GM12878 (cell line): Measurements from ENCODE around the gene GABBR1. TPM values are rescaled to one million over a fixed set of nuclear protein-coding genes. Genes with fewer than 3 reads are reported as not detected.

Source experiments
- ATAC-seq: fragments of 200-7000 bp; cut with Tn5 transposase; 3 replicates; pipeline ENCODE4 v1.9.1; 2020; ENCODE audit warnings: mild to moderate bottlenecking, moderate library complexity
- BruUV-seq: library from RNA; stranded (reverse); fragments of 400-500 nt; replicated peaks from 2 replicates; lab custom pipeline; 2021; lab: Mats Ljungman, UMichigan
- CTCF ChIA-PET: fragments of 300-600 bp; sonication (Branson Sonifier 250); formaldehyde crosslinking; extraction: SDS; loops from one replicate; lab custom pipeline; 2021; ENCODE audit warnings: inconsistent platforms; lab: Yijun Ruan, JAX
- POLR2A ChIA-PET: fragments of 350-600 bp; formaldehyde crosslinking; extraction: SDS; loops from one replicate; lab custom pipeline; 2021; ENCODE audit warnings: inconsistent platforms; lab: Charles Lee
- RAD21 ChIA-PET: fragments of 300-600 bp; sonication (Branson Sonifier 250); formaldehyde crosslinking; loops from one replicate; lab custom pipeline; 2023; ENCODE audit warnings: antibody characterized with exemption; ENCODE audit not compliant: unreplicated experiment; lab: Charles Lee
- SMC1A ChIA-PET: fragments of 300-600 bp; sonication (Branson Sonifier 250); formaldehyde crosslinking; loops from one replicate; lab custom pipeline; 2023; ENCODE audit not compliant: unreplicated experiment, uncharacterized antibody; lab: Charles Lee
- DNase-seq: peaks from one replicate; pipeline ENCODE4 v3.0.0-alpha.2; 2011; ENCODE audit warnings: low read depth, low spot score
- FAIRE-seq: peaks from 3 replicates; lab custom pipeline; 2011; peaks lifted over from hg19 to GRCh38; lab: Jason Lieb, UNC
- H2AFZ ChIP-seq: 2 replicates; pipeline ENCODE4 v1.6.0; 2011; ENCODE audit warnings: low read depth, low read length, control low read depth; ENCODE audit not compliant: control insufficient read depth
- H3K27ac ChIP-seq: 2 replicates; pipeline ENCODE4 v1.5.1; 2011; ENCODE audit warnings: control low read depth; ENCODE audit not compliant: control insufficient read depth, insufficient read depth
- H3K27me3 ChIP-seq, 2 experiments: replicated peaks in 1 of 2; 2 replicates each; pipeline versions ENCODE4 v1.6.0 to v1.6.1; 2011; ENCODE audit warnings: low read length in 1 of 2; ENCODE audit not compliant: control insufficient read depth in 2 of 2, insufficient read depth in 2 of 2
- H3K36me3 ChIP-seq, 2 experiments: 2 replicates each; pipeline ENCODE4 v1.5.1; 2011; ENCODE audit warnings: low read length in 1 of 2; ENCODE audit not compliant: control insufficient read depth in 2 of 2, insufficient read depth in 2 of 2
- H3K4me1 ChIP-seq: 2 replicates; pipeline ENCODE4 v1.6.1; 2011; ENCODE audit warnings: mild to moderate bottlenecking, low read length, moderate library complexity, mixed read lengths; ENCODE audit not compliant: control insufficient read depth, insufficient read depth
- H3K4me2 ChIP-seq: 2 replicates; pipeline ENCODE4 v1.6.0; 2011; ENCODE audit warnings: control low read depth; ENCODE audit not compliant: control insufficient read depth, insufficient read depth
- H3K4me3 ChIP-seq: fragments of 200-600 bp; sonication (generic); 2 replicates; pipeline ENCODE4 v1.5.1; 2016
- H3K79me2 ChIP-seq: 2 replicates; pipeline ENCODE4 v1.6.0; 2011; ENCODE audit warnings: low read length; ENCODE audit not compliant: control insufficient read depth, insufficient read depth
- H3K9ac ChIP-seq: 2 replicates; pipeline ENCODE4 v1.8.0; 2011; ENCODE audit warnings: low read length, control low read depth, mixed read lengths; ENCODE audit not compliant: control insufficient read depth, insufficient read depth
- H3K9me3 ChIP-seq: replicated peaks from 3 replicates; pipeline ENCODE4 v1.5.1; 2011; ENCODE audit warnings: mild to moderate bottlenecking, low read length; ENCODE audit not compliant: control insufficient read depth, insufficient read depth
- H4K20me1 ChIP-seq: 2 replicates; pipeline ENCODE4 v1.6.0; 2011; ENCODE audit not compliant: control insufficient read depth, insufficient read depth
- CEBPB ChIP-seq, 2 experiments: fragments of 150-350 bp in 1 of 2; IDR thresholded peaks; 2 replicates each; pipeline ENCODE4 v1.6.1; 2012 to 2014; ENCODE audit warnings: low read depth in 2 of 2, low read length in 2 of 2, borderline replicate concordance in 1 of 2, inconsistent platforms in 1 of 2
- POLR2AphosphoS2 ChIP-seq: IDR thresholded peaks from 2 replicates; pipeline ENCODE4 v1.6.1; 2011; ENCODE audit warnings: low read depth, mild to moderate bottlenecking, low read length, improper control_type of control experiment, moderate library complexity
- SP1 ChIP-seq: IDR thresholded peaks from one replicate; pipeline ENCODE4 v1.6.1; 2011; ENCODE audit warnings: low read depth, low read length
- TARDBP ChIP-seq: IDR thresholded peaks from 2 replicates; pipeline ENCODE4 v1.6.1; 2016; ENCODE audit warnings: borderline replicate concordance
- ZNF687 ChIP-seq: fragments of 450-650 bp; IDR thresholded peaks from 2 replicates; pipeline ENCODE4 v1.6.1; 2017; ENCODE audit warnings: mild to moderate bottlenecking, moderate library complexity
- WGBS: methylation state at CpG from one replicate; pipeline ENCODE4 v1.1.6; 2016; ENCODE audit warnings: low lambda C conversion rate; ENCODE audit not compliant: insufficient replicate concordance, insufficient coverage; ENCODE audit errors: missing lambda C conversion rate; 5-methylcytosine and 5-hydroxymethylcytosine counted together
- in situ Hi-C: fragments of 300-500 bp; cut with MboI; formaldehyde crosslinking; loops from 9 replicates; pipeline ENCODE4 v1.14.3; 2018; ENCODE audit warnings: mixed read lengths
- intact Hi-C: fragments of 100-400 bp; cut with micrococcal nuclease; formaldehyde crosslinking; loops from one replicate; pipeline ENCODE4 v1.14.2; 2022; ENCODE audit not compliant: unreplicated experiment
- polyA plus RNA-seq, 11 experiments: library from polyadenylated mRNA; depleted of rRNA in 4 of 11; unstranded in 6 of 11; stranded (reverse) in 5 of 11; fragments of >200 nt; fragmentation: Nextera tagmentation in 4 of 11; fragmentation: Illumina TruSeq in 1 of 11; extraction: Ambion mirVana in 4 of 11; extraction: Trizol in 1 of 11; gene quantifications; 1 replicate in 1 of 11; 2 replicates in 10 of 11; pipeline versions ENCODE4 v1.2.1 to v1.2.3, GENCODE V29; 2011 to 2016; ENCODE audit warnings: inconsistent platforms in 2 of 11, missing spikeins in 2 of 11, low read depth in 1 of 11
- total RNA-seq, 4 experiments: library from RNA; depleted of rRNA in 3 of 4; stranded (reverse); fragments of >200 nt in 3 of 4; fragmentation: Illumina TruSeq in 1 of 4; extraction: Trizol in 1 of 4; gene quantifications; 2 replicates each; pipeline versions ENCODE4 v1.2.1 to v1.2.3, GENCODE V29; 2013 to 2021
- TF ChIP-seq, protein P1 (sequence below): fragments of 450-650 bp; IDR thresholded peaks from 2 replicates; pipeline ENCODE4 v1.6.1; 2016; ENCODE audit warnings: mild to moderate bottlenecking

The GABBR1 gene
- total and polyA plus RNA-seq, 10 of the 15 experiments (the other 5 are each of a cell fraction or from before 2014, with no cell fraction given), result 0.11 to 5.2 (median 1.0) TPM

- SMC1A ChIA-PET, result no interaction called here
- POLR2A ChIA-PET, result no interaction called here
- WGBS, result 10% methylated on average over 2 of the region's 2 CpGs
- no peak for ATAC-seq
- Histone ChIP-seq H3K27ac (no peak overlapping the region), H3K27me3 (no peaks in the 10 kb centered on the region), H3K4me2 (no peak overlapping the region), H3K4me1 (no peaks in the 10 kb centered on the region), H3K79me2 (no peaks in the 10 kb centered on the region), H3K9me3 (no peaks in the 10 kb centered on the region), H2AFZ (no peak overlapping the region), H3K4me3 (no peak overlapping the region), H4K20me1 (no peaks in the 10 kb centered on the region), H3K36me3 (no peaks in the 10 kb centered on the region), H3K9ac (no peak overlapping the region)
- FAIRE-seq, result no peak
- TF ChIP-seq, protein P1, sequence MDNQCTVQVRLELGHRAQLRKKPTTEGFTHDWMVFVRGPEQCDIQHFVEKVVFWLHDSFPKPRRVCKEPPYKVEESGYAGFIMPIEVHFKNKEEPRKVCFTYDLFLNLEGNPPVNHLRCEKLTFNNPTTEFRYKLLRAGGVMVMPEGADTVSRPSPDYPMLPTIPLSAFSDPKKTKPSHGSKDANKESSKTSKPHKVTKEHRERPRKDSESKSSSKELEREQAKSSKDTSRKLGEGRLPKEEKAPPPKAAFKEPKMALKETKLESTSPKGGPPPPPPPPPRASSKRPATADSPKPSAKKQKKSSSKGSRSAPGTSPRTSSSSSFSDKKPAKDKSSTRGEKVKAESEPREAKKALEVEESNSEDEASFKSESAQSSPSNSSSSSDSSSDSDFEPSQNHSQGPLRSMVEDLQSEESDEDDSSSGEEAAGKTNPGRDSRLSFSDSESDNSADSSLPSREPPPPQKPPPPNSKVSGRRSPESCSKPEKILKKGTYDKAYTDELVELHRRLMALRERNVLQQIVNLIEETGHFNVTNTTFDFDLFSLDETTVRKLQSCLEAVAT, result no peak
- no peak for TF ChIP-seq POLR2AphosphoS2
- no peak for TF ChIP-seq TARDBP
- TF ChIP-seq SP1, result no peak
- TF ChIP-seq CEBPB (IDR thresholded peaks at IDR 0.05; ENCODE audit: borderline replicate concordance in 1 of 2, low read depth in 2 of 2, low read length in 2 of 2), result no peak
- TF ChIP-seq ZNF687, result no peak
- no peak for DNase-seq
- intact Hi-C loops (no loop called here), in situ Hi-C loops (no loop called here)
- RAD21 ChIA-PET, result no interaction called here
- no TSS peak for BruUV-seq
- CTCF ChIA-PET, result interaction anchor here (1.1 kb wide), 1 partner anchor 122 kb away, joined by 4 read pairs; no protein-coding TSS in a partner anchor
Measured at GRCh38 chr6:29532320-29532951, 100.5 kb downstream of the GABBR1 start.
